ENCODE results near the gene MUC4.

The MUC4 gene

GRCh38 chr3:195855471-195856409 lies 44.0 kb upstream of the MUC4 start:
- Histone ChIP-seq H3K56ac (ENCODE audit: low read length) (no peak overlapping the region), H4K8ac (ENCODE audit: low read depth, low read length) (no peak overlapping the region), H3K79me2 (ENCODE audit: control insufficient read depth, insufficient read depth, low read length) (no peaks in the 10 kb centered on the region), H4K5ac (ENCODE audit: low read length) (no peak overlapping the region), H3K79me1 (ENCODE audit: low read length) (no peaks in the 10 kb centered on the region), H3K4me1 (ENCODE audit: control insufficient read depth, low read depth, low read length) (no peaks in the 10 kb centered on the region), H3K18ac (ENCODE audit: low read length) (no peak overlapping the region), H3K27ac (ENCODE audit: low read depth, low read length) (no peak overlapping the region), H3K27me3 (ENCODE audit: insufficient read depth, low read length, poor library complexity) (no peaks in the 10 kb centered on the region), H3K9ac (ENCODE audit: low read length) (no peak overlapping the region), H3K4me2 (ENCODE audit: low read length) (no peak overlapping the region), H2BK15ac (replicated peaks; ENCODE audit: low read depth) (no peak overlapping the region), H2AK5ac (ENCODE audit: low read length) (no peak overlapping the region), H3K4ac (ENCODE audit: low read depth, low read length) (no peak overlapping the region), H2BK120ac (ENCODE audit: low read depth, low read length) (no peak overlapping the region), H3K4me3 (ENCODE audit: low read length) (no peak overlapping the region), H3K36me3 (ENCODE audit: control insufficient read depth, insufficient read depth, low read length) (no peaks in the 10 kb centered on the region), H2BK5ac (ENCODE audit: low read length) (no peak overlapping the region), H3K23ac (ENCODE audit: low read length) (no peak overlapping the region)
- no peak for DNase-seq
- no CpG with 5 or more reads among the region's 13 CpGs for WGBS (ENCODE audit: extremely low coverage, insufficient coverage, low lambda C conversion rate)

DNA sequence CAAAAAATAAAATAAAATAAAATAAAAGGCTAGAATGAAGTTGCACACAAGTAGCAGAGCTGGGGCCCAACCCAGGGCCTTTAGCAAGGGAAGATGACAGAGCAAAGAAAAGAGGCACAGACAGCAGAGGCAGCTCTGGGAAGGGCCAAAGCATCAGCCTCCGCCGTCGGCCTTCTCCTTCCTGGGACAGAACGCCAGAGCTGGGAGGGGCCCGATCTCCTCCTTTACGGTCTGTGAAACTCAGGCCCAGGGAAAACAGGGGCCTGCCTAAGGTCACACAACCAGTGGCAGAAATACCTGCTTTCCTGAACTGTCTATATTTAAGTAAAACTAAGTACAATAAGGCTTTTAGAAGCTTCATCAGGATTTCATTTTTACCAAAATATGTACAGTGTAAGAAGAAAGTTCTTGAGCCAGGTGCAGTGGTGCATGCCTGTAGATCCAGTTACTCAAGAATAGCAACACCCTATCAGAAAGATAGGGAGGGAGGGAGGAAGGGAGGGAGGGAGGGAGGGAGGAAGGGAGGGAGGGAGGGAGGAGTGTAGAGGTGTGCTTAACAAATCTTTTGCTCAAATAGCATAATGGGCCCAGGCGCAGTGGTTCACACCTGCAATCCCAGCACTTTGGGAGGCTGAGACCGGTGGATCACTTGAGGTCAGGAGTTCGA lies 43.0 kb upstream of the MUC4 start:
- H3K56ac ChIP-seq (ENCODE audit: low read length): no peak overlapping the region
- no peak overlapping the region for H4K5ac ChIP-seq (ENCODE audit: low read length)
- no peak overlapping the region for H3K4ac ChIP-seq (ENCODE audit: low read depth, low read length)
- no peak overlapping the region for H3K9ac ChIP-seq (ENCODE audit: low read length)
- H3K4me2 ChIP-seq (ENCODE audit: low read length): no peak overlapping the region
- no peaks in the 10 kb centered on the region for H3K4me1 ChIP-seq (ENCODE audit: control insufficient read depth, low read depth, low read length)
- WGBS (ENCODE audit: extremely low coverage, insufficient coverage, low lambda C conversion rate): no CpG with 5 or more reads among the region's 9 CpGs
- H4K8ac ChIP-seq (ENCODE audit: low read depth, low read length): no peak overlapping the region
- H3K4me3 ChIP-seq (ENCODE audit: low read length): no peak overlapping the region
- H3K79me1 ChIP-seq (ENCODE audit: low read length): no peaks in the 10 kb centered on the region
- no peaks in the 10 kb centered on the region for H3K79me2 ChIP-seq (ENCODE audit: control insufficient read depth, insufficient read depth, low read length)
- no peak overlapping the region for H2BK5ac ChIP-seq (ENCODE audit: low read length)
- no peak overlapping the region for H2BK15ac ChIP-seq (replicated peaks; ENCODE audit: low read depth)
- H2AK5ac ChIP-seq (ENCODE audit: low read length): no peak overlapping the region
- H3K27me3 ChIP-seq (ENCODE audit: insufficient read depth, low read length, poor library complexity): no peaks in the 10 kb centered on the region
- H3K23ac ChIP-seq (ENCODE audit: low read length): no peak overlapping the region
- no peak for DNase-seq
- no peaks in the 10 kb centered on the region for H3K36me3 ChIP-seq (ENCODE audit: control insufficient read depth, insufficient read depth, low read length)
- no peak overlapping the region for H3K27ac ChIP-seq (ENCODE audit: low read depth, low read length)
- H3K18ac ChIP-seq (ENCODE audit: low read length): no peak overlapping the region
- no peak overlapping the region for H2BK120ac ChIP-seq (ENCODE audit: low read depth, low read length)

DNA sequence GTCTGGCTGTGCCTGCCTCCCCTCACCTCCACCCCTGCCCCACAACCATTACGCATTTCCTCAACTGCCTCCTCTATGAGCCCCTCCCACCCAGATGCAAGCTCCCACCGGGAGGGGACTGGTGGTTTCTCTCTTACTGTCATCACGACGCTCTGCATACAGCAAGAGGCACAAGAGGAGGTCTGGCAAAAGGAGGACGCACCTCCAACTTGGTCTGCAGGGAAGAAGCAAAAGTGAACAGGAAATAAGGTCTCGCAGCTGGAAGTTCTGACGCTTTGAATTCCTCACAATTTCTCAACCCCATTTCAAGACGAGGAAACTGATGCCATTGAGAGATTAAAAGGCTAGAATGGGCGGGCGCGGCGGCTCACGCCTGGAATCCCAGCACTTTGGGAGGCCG lies 42.3 kb upstream of the MUC4 start:
- Histone ChIP-seq H3K36me3 (ENCODE audit: control insufficient read depth, insufficient read depth, low read length) (no peaks in the 10 kb centered on the region), H2BK5ac (ENCODE audit: low read length) (no peak overlapping the region)

DNA sequence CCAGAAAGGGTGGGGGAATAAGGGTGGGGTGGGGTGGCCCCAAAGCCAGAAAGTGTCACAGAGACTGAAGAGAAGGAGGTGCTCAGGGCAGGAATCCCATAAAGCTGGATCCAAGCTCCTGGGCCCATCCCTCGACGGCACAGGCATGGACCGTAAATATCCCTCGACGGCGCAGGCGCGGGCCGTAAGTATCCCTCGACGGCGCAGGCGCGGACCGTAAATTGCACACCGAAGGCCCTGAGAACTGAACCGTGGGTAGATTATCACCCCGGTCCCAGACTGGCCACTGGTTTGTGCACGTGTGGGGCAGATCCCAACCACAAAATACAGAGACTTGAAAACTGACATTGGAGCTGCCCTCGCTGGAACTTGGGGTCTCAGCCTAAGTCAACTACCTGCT lies 41.3 kb upstream of the MUC4 start:
- Histone ChIP-seq H3K23ac (ENCODE audit: low read length) (no peak overlapping the region), H3K36me3 (ENCODE audit: control insufficient read depth, insufficient read depth, low read length) (no peaks in the 10 kb centered on the region), H4K8ac (ENCODE audit: low read depth, low read length) (no peak overlapping the region), H3K27ac (ENCODE audit: low read depth, low read length) (no peak overlapping the region), H2BK120ac (ENCODE audit: low read depth, low read length) (no peak overlapping the region), H3K4me3 (ENCODE audit: low read length) (no peak overlapping the region), H2AK5ac (ENCODE audit: low read length) (no peak overlapping the region), H3K4ac (ENCODE audit: low read depth, low read length) (peak overlapping the region; percentile 49), H3K56ac (ENCODE audit: low read length) (no peak overlapping the region), H3K79me2 (ENCODE audit: control insufficient read depth, insufficient read depth, low read length) (no peaks in the 10 kb centered on the region), H3K4me1 (ENCODE audit: control insufficient read depth, low read depth, low read length) (no peaks in the 10 kb centered on the region), H2BK15ac (replicated peaks; ENCODE audit: low read depth) (no peak overlapping the region), H3K4me2 (ENCODE audit: low read length) (no peak overlapping the region), H3K9ac (ENCODE audit: low read length) (no peak overlapping the region), H2BK5ac (ENCODE audit: low read length) (no peak overlapping the region), H4K5ac (ENCODE audit: low read length) (no peak overlapping the region), H3K27me3 (ENCODE audit: insufficient read depth, low read length, poor library complexity) (no peaks in the 10 kb centered on the region), H3K79me1 (ENCODE audit: low read length) (no peaks in the 10 kb centered on the region), H3K18ac (ENCODE audit: low read length) (no peak overlapping the region)
- no CpG with 5 or more reads among the region's 20 CpGs for WGBS (ENCODE audit: extremely low coverage, insufficient coverage, low lambda C conversion rate)
- no peak for DNase-seq

More for the DNA sequence above, 42.3 kb upstream of the MUC4 start:
- no peak overlapping the region for H2BK15ac ChIP-seq (replicated peaks; ENCODE audit: low read depth)
- H3K4me3 ChIP-seq (ENCODE audit: low read length): no peak overlapping the region
- no peak overlapping the region for H3K27ac ChIP-seq (ENCODE audit: low read depth, low read length)
- no peak overlapping the region for H3K9ac ChIP-seq (ENCODE audit: low read length)
- H4K5ac ChIP-seq (ENCODE audit: low read length): no peak overlapping the region
- no peak overlapping the region for H3K18ac ChIP-seq (ENCODE audit: low read length)
- no peak overlapping the region for H3K4me2 ChIP-seq (ENCODE audit: low read length)
- no peak overlapping the region for H3K23ac ChIP-seq (ENCODE audit: low read length)
- no peaks in the 10 kb centered on the region for H3K79me1 ChIP-seq (ENCODE audit: low read length)
- no peaks in the 10 kb centered on the region for H3K79me2 ChIP-seq (ENCODE audit: control insufficient read depth, insufficient read depth, low read length)
- H2BK120ac ChIP-seq (ENCODE audit: low read depth, low read length): no peak overlapping the region
- H4K8ac ChIP-seq (ENCODE audit: low read depth, low read length): no peak overlapping the region
- H3K27me3 ChIP-seq (ENCODE audit: insufficient read depth, low read length, poor library complexity): no peaks in the 10 kb centered on the region
- no peak overlapping the region for H3K56ac ChIP-seq (ENCODE audit: low read length)
- DNase-seq: peak; percentile 52
- no peaks in the 10 kb centered on the region for H3K4me1 ChIP-seq (ENCODE audit: control insufficient read depth, low read depth, low read length)
- no CpG with 5 or more reads among the region's 14 CpGs for WGBS (ENCODE audit: extremely low coverage, insufficient coverage, low lambda C conversion rate)
- no peak overlapping the region for H2AK5ac ChIP-seq (ENCODE audit: low read length)
- no peak overlapping the region for H3K4ac ChIP-seq (ENCODE audit: low read depth, low read length)

DNA sequence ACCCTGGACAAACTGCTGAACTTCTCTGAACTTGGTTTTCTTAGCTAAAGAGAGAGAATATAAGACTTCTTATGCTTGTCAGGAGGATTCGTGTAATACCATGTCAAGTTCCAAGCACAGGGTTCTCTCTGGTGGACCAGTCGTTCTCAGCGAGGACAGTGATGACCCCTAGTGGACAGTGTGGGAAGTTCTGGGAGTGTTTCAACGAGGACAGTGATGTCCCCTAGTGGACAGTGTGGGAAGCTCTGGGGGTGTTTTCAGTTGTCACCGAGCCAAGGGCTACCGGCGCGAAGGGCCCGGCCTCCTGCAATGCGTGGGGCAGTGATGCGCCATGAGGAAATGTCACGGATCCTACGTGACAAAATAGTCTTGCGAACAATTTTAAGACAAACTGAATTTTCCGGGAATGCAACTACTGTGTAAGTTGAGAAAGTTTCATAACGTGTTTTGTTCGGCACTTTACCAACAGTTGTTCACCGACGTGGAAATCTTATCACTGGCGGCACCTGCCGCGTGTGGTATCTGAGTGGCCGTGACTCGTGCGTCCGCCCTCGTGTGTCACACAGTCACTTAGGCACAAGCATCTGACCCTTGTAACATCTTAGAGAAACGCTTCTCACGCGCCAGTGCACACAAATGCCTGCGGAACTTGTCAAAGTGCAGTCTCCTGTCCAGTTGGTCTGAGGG lies 39.3 kb upstream of the MUC4 start:
- WGBS (ENCODE audit: extremely low coverage, insufficient coverage, low lambda C conversion rate): no CpG with 5 or more reads among the region's 31 CpGs

More for the DNA sequence above, 39.3 kb upstream of the MUC4 start:
- no peak overlapping the region for H3K18ac ChIP-seq (ENCODE audit: low read length)
- H4K8ac ChIP-seq (ENCODE audit: low read depth, low read length): no peak overlapping the region
- H2BK15ac ChIP-seq (replicated peaks; ENCODE audit: low read depth): no peak overlapping the region
- no peak overlapping the region for H3K4ac ChIP-seq (ENCODE audit: low read depth, low read length)
- DNase-seq: peak; percentile 92
- no peak overlapping the region for H3K23ac ChIP-seq (ENCODE audit: low read length)
- H3K4me2 ChIP-seq (ENCODE audit: low read length): no peak overlapping the region
- H2AK5ac ChIP-seq (ENCODE audit: low read length): no peak overlapping the region
- no peak overlapping the region for H3K4me3 ChIP-seq (ENCODE audit: low read length)
- H3K79me2 ChIP-seq (ENCODE audit: control insufficient read depth, insufficient read depth, low read length): no peaks in the 10 kb centered on the region
- no peak overlapping the region for H3K27ac ChIP-seq (ENCODE audit: low read depth, low read length)
- H2BK120ac ChIP-seq (ENCODE audit: low read depth, low read length): no peak overlapping the region
- H3K9ac ChIP-seq (ENCODE audit: low read length): no peak overlapping the region
- no peak overlapping the region for H4K5ac ChIP-seq (ENCODE audit: low read length)
- H3K27me3 ChIP-seq (ENCODE audit: insufficient read depth, low read length, poor library complexity): no peaks in the 10 kb centered on the region
- no peaks in the 10 kb centered on the region for H3K79me1 ChIP-seq (ENCODE audit: low read length)
- no peaks in the 10 kb centered on the region for H3K36me3 ChIP-seq (ENCODE audit: control insufficient read depth, insufficient read depth, low read length)
- H3K4me1 ChIP-seq (ENCODE audit: control insufficient read depth, low read depth, low read length): no peaks in the 10 kb centered on the region
- H3K56ac ChIP-seq (ENCODE audit: low read length): no peak overlapping the region
- no peak overlapping the region for H2BK5ac ChIP-seq (ENCODE audit: low read length)
